GDM1 (cell line): Measurements from ENCODE around the gene TCEAL5.
"Not testable (repeated sequence)": the region's sequence is repeated elsewhere in the genome, so short reads cannot be mapped to it uniquely, and the experiment has no call there.

Experiments used
- DNase-seq: peaks from one replicate; lab custom pipeline; 2025; lab: John Stamatoyannopoulos, UW

Gene TCEAL5

DNA sequence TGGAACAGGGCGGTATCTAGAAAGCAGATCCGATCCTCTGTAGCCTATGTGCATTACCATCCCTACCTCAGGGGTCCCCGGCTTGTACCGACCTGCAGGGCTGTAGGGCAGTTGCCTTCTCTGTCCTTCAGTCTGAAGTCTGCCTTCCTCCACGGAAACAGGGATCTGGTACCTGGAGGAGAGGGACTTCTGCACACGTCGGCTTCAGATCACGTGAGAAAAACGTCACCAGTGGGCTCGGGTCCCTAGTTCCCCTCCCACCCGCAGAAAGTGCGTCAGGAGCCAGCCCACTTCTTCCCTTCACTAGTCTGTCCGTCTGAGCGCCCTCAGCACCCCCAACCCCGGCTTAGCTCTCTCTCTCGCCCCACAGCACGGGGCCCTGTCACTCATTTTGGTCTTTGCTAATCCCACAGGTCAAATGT lies at the start of gene TCEAL5:
TCEAL5 (minus strand) TSS at position 170 of the 422 bp plus-strand sequence. CDS start 2,187 bp downstream, outside the sequence.
- no peak for DNase-seq

DNA sequence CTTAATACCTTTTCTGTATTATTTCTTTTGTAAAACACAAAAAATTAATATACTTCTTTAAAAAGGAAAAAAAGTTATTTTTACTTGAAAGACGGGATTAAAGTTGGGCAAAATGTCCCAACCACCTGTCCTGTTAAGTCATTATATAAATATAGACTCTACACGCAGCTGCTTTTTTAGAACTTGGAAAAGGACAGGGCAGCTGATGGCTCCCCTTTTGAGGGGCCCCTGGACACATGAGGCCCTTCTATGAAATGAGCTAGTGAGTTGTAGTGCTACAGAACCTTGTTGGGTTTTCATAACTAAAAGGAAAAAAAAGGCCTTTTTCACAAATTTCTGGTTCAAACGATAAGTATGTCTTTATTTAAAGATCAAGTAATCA lies 34.8 kb upstream of the TCEAL5 start:
- DNase-seq = no peak

GRCh38 chrX:103310555-103311398 lies 34.2 kb upstream of the TCEAL5 start, which contains the start of gene BEX2:
Gene BEX2, minus strand, starts transcription at chrX:103310990. Its CDS starts 1,014 bp downstream, at chrX:103309976.
- DNase-seq = peak; percentile 10

DNA sequence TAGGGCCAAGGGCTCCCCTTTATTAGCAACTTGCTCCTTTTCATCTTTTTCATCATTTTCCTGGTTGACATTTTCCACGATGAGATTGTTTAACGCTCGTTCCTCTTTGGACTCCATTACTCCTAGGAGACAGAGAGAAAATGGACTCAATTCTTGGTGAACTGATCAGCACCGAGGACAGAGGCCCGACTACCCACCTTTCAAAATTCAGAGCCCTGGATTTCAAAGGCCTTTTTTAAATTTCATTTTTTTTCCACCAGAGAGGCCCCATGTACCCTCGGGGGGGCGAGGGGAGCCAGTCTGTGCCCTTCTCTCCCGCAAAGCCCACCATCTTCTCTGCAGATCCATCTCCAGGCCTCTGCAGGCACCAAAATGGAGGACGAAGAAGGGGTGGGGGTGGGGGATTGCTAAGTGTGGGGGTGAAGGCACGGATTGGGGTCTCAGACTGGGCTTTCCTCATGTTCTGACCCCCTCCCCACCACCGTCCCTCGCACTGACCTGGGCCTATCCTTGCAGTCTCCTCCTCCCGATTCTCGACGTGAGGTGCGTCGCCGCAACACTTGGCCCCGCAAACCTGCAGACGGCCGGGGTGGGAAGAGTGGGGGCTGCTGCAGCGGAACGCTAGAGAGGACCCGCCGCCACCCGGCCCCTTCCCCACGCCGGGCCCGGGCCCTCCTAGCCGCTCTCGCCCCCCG lies 33.5 kb upstream of the TCEAL5 start:
- DNase-seq = no peak

GRCh38 chrX:103305666-103306065 lies 29.1 kb upstream of the TCEAL5 start:
- DNase-seq = not testable (repeated sequence)

- DNase-seq = no peak
Observed at GRCh38 chrX:103304705-103305104, 28.2 kb upstream of the TCEAL5 start.

DNA sequence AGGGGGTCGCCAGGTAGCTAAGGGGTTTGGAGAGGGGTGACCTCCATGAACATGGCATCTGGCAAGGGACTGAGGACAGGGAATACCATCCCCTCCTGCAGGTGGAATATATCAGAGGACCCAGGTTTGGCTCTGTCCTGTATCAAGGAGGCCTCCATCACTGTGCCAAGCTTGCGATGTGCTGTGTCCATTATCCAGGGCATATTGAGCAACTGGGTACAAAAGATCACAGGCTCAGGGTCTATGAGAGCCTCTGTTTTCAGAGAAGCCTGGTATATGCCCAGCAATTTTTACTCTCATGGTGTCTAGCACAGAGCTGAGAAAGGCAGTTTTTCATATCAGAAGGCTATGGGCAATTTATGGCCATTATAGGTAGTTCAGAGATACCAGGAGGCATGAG lies 16.6 kb upstream of the TCEAL5 start:
- DNase-seq = no peak

- DNase-seq = no peak
Observed at GRCh38 chrX:103279624-103280023, 3.1 kb upstream of the TCEAL5 start.

DNA sequence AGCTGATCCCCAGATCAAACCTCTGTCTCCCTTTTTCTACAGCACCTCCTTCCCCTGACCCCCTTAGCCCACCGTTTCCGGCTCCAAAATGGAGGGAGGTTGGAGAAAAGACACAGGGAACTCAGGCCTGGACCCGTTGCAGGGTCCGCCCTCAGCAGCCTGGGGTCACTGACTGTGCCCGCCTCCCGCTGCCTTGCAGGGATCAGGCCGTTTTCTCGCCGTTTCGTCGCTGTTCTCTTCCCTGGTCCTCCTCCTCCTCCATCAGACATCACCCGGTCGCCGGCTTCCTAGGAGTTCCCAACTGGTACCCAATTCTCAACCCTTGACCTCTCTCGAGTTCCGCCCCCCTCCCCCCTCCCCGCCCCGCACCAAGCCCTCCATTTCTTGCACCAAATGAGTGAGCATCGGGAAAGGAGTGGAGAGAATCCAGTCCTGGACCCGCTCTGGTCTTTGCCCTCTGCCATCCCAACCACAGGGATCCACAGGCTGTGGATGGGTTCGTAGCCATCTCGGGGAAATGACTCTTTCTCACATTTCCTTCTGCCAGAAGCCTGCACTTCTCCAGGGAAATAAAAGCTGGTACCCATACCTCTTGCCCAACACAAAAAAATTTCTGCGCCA lies 493 bp downstream of the TCEAL5 start:
- no peak for DNase-seq

GRCh38 chrX:103274284-103274683 lies 2.3 kb downstream of the TCEAL5 start:
- DNase-seq = no peak

DNA sequence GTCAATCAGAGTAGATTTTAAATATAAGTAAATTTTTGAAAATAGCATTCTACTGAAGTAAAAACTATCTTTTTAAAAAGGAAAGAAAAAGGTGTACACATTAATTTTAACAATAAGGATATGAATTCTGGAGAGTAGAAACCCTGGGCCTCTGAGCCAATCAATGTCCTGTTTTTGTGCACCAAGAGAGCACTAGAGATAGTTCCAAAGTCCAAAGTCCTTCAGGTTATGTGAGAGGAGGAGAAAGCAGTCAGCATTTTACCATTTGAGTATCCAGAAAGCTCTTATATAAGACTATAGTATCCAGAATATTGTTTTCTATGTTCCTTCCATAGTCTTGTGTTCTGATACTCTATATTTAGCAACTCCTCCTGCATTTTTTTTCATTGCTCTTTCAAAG lies 18.3 kb downstream of the TCEAL5 start:
- no peak for DNase-seq

- DNase-seq = no peak
Observed at GRCh38 chrX:103256651-103257050, 19.9 kb downstream of the TCEAL5 start.

- peak; percentile 51 for DNase-seq
Observed at GRCh38 chrX:103254921-103255493, 21.5 kb downstream of the TCEAL5 start, which contains the start of gene TCEAL8. Gene TCEAL8, minus strand, starts transcription at chrX:103255155. Its CDS starts 1,176 bp downstream, at chrX:103253979.

DNA sequence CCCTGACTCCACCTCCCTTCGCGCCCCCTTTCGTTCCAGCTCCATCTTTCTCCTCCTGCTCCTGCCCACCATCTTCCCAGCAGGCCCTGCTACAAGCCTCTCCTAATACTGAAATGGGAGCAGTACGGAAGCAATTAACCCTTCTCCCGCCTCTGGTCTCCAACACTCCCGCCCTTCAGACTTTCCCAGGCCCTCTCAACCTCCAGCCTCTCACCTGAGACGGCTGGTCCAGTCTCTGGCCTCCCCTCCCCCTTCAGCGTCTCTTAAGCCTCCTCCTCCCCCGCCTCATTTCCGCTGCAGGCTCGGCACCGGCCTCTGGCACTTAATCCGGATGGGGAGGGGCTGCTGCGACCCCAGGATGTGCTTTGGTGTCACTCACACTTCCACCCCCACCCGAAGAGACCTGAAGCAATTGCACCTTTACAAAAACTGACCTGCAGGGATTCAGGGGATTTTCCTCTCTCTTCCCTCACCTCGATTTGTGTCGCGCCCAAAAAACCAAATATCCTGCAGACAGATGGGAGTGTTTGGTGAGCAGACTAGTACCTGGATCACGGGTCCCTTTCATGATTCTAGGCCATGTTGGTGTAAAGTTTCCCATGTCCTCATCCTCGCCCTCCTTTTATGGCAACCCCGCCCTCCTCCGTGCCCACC lies 22.3 kb downstream of the TCEAL5 start:
- DNase-seq = peak; percentile 33

GRCh38 chrX:103253608-103254007 lies 22.9 kb downstream of the TCEAL5 start:
- DNase-seq = no peak

GRCh38 chrX:103250977-103251376 lies 25.6 kb downstream of the TCEAL5 start:
- no peak for DNase-seq

DNA sequence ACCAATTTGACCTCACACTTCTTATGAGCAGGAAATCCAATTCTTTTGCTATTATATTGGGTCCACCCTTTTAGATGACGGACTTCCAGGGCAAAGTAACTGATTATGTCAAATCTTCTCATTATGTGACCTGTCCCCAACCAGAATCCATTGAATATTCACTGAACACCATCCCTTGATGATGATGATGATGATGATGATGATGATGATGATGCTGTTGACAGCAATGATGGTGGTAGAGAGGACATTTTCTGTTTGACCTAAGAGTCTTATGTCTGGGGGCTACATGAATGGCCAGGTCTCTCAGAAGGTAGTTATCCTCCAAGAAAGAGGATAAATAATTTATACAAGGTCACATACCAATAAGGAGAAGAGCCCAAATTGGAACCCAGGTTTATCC lies 26.7 kb downstream of the TCEAL5 start:
- DNase-seq = no peak

GRCh38 chrX:103248553-103248952 lies 28.0 kb downstream of the TCEAL5 start:
- no peak for DNase-seq

- no peak for DNase-seq
Observed at GRCh38 chrX:103240155-103240554, 36.4 kb downstream of the TCEAL5 start.

DNA sequence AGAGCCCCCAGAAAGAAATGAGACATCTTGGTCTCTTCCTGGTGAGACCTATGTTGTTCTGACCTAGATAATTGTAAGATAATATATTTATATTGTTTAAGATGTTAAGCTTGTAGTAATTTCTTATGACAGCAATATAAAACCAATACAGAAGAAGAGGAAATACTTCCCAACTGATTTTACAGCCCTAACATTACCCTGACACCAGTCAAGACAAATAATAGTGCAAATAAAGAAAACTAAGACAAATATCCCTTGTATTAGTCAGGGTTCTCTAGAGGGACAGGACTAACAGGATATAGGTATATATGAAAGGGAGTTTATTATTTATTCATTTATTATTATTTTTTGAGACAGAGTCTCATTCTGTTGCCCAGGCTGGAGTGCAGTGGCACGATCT lies 40.3 kb downstream of the TCEAL5 start:
- DNase-seq = no peak

DNA sequence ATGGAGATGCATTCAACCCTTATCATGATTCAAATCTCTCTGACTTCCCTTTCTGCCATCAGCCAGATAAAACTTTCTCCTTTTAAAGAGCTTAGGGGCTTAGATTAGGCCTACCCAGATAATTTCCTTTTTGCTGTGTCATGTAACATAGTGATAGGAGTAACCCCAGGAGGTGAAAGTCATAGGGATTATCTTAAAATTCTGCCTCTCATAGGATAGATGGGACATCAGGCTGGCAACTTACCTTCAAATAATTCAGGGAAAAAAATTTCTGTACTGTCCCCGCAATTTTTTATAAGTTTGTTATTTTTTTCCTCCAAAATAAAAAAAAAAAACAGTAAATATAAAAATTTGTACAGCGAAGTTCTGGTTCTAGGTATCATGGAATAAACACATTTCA lies 40.9 kb downstream of the TCEAL5 start:
- peak; percentile 0 for DNase-seq

DNA sequence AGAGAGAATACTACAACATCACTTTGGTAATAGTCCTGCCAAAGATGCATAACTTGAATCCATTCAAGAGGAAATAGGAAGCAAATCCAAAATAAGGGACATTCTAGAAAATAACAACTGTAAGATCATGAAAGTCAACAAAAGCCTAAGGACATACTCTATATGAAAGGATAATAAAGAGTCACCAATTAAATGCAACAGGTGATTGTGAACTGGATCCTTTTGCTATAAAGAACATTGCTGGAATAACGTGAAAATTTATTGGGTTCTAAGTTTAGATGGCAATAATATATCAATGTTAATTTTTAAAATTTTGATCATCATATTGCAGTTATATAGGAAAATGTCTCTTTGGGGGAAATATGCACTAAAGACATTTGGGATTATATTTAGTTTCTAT lies 41.7 kb downstream of the TCEAL5 start:
- DNase-seq = no peak
